Endothelial cell of umbilical vein (primary cell): ENCODE results near the gene TNS1. TPM values are rescaled to one million over a fixed set of nuclear protein-coding genes. Genes with fewer than 3 reads are reported as not detected.

Experiments used
- BruUV-seq: library from RNA; stranded (reverse); fragments of 400-500 nt; replicated peaks from 2 replicates; lab custom pipeline; 2021; lab: Mats Ljungman, UMichigan
- CTCF ChIA-PET: fragments of 300-600, 350-600 bp; sonication (Branson Sonifier 250); formaldehyde crosslinking; loops from one replicate; lab custom pipeline; 2021; ENCODE audit warnings: antibody characterized with exemption, inconsistent platforms; lab: Charles Lee
- POLR2A ChIA-PET: fragments of 300-600, 350-600 bp; sonication (Branson Sonifier 250); formaldehyde crosslinking; loops from one replicate; lab custom pipeline; 2021; ENCODE audit warnings: antibody characterized with exemption, inconsistent platforms; lab: Charles Lee
- DNase-seq: peaks from one replicate; pipeline ENCODE4 v3.0.0-alpha.2; 2011; ENCODE audit warnings: low read depth, low spot score
- FAIRE-seq: peaks from 2 replicates; lab custom pipeline; 2011; peaks lifted over from hg19 to GRCh38; lab: Jason Lieb, UNC
- H2AFZ ChIP-seq: 2 replicates; pipeline ENCODE4 v1.6.0; 2012; ENCODE audit warnings: low read depth, low read length, control low read depth, inconsistent platforms
- H3K27ac ChIP-seq: 2 replicates; pipeline ENCODE4 v1.5.1; 2011; ENCODE audit warnings: low read depth, mild to moderate bottlenecking, control low read depth, low read length, moderate library complexity; ENCODE audit not compliant: insufficient read depth
- H3K27me3 ChIP-seq, 2 experiments: 2 replicates each; pipeline versions ENCODE4 v1.6.0 to v1.6.1; 2011; ENCODE audit warnings: low read length in 2 of 2, mixed read lengths in 1 of 2; ENCODE audit not compliant: control insufficient read depth in 2 of 2, insufficient read depth in 2 of 2
- H3K36me3 ChIP-seq, 2 experiments: 2 replicates in 1 of 2; 3 replicates in 1 of 2; pipeline ENCODE4 v1.5.1; 2011; ENCODE audit warnings: low read length in 2 of 2, mild to moderate bottlenecking in 1 of 2, moderate library complexity in 1 of 2; ENCODE audit not compliant: control insufficient read depth in 2 of 2, insufficient read depth in 2 of 2; ENCODE audit errors: extremely low read depth in 1 of 2
- H3K4me1 ChIP-seq: 3 replicates; pipeline ENCODE4 v1.5.1; 2011; ENCODE audit warnings: mild to moderate bottlenecking, low read length; ENCODE audit not compliant: control insufficient read depth, insufficient read depth; ENCODE audit errors: extremely low read depth
- H3K4me2 ChIP-seq: 2 replicates; pipeline ENCODE4 v1.6.1; 2011; ENCODE audit warnings: low read length, control low read depth, mixed read lengths; ENCODE audit not compliant: insufficient read depth
- H3K4me3 ChIP-seq, 3 experiments: fragments of 200-600 bp in 1 of 3; sonication (generic), shearing (Covaris generic) in 1 of 3; replicated peaks in 1 of 3; 2 replicates each; pipeline ENCODE4 v1.5.1; 2011 to 2016; ENCODE audit warnings: control low read depth in 3 of 3, low read length in 3 of 3, mild to moderate bottlenecking in 2 of 3, inconsistent platforms in 1 of 3, low read depth in 1 of 3, moderate library complexity in 1 of 3; ENCODE audit not compliant: insufficient read depth in 1 of 3
- H3K79me2 ChIP-seq: 2 replicates; pipeline ENCODE4 v1.6.0; 2012; ENCODE audit warnings: low read length, inconsistent platforms; ENCODE audit not compliant: control insufficient read depth, insufficient read depth
- H3K9ac ChIP-seq: replicated peaks from 2 replicates; pipeline ENCODE3; 2011; ENCODE audit warnings: low read length, control low read depth; ENCODE audit not compliant: insufficient read depth; ENCODE audit errors: extremely low read depth
- H3K9me1 ChIP-seq: replicated peaks from 3 replicates; pipeline ENCODE4 v1.6.0; 2011; ENCODE audit warnings: mild to moderate bottlenecking, low read length; ENCODE audit not compliant: control insufficient read depth, insufficient read depth; ENCODE audit errors: extremely low read depth
- H3K9me3 ChIP-seq: replicated peaks from 2 replicates; pipeline ENCODE4 v1.5.1; 2012; ENCODE audit warnings: low read length, inconsistent platforms; ENCODE audit not compliant: control insufficient read depth, insufficient read depth
- H4K20me1 ChIP-seq: replicated peaks from 2 replicates; pipeline ENCODE3; 2011; ENCODE audit warnings: mild to moderate bottlenecking, low read length; ENCODE audit not compliant: control insufficient read depth, insufficient read depth; ENCODE audit errors: extremely low read depth
- EZH2 ChIP-seq: IDR thresholded peaks from 2 replicates; pipeline ENCODE4 v1.6.1; 2012; ENCODE audit warnings: borderline replicate concordance, low read depth, mild to moderate bottlenecking, moderate library complexity, low read length, inconsistent platforms; ENCODE audit not compliant: severe bottlenecking
- FOS ChIP-seq: IDR thresholded peaks from 2 replicates; pipeline ENCODE4 v1.6.1; 2011; ENCODE audit warnings: mild to moderate bottlenecking, low read length, moderate library complexity, borderline replicate concordance; ENCODE audit not compliant: insufficient read depth
- GATA2 ChIP-seq: IDR thresholded peaks from 2 replicates; pipeline ENCODE4 v1.7.0; 2011; ENCODE audit warnings: low read depth, mild to moderate bottlenecking, moderate library complexity, mixed read lengths, low read length; ENCODE audit not compliant: insufficient read length, insufficient read depth
- JUN ChIP-seq: IDR thresholded peaks from 2 replicates; pipeline ENCODE4 v1.6.1; 2011; ENCODE audit warnings: borderline replicate concordance, low read depth; ENCODE audit not compliant: insufficient read length, insufficient read depth
- MYC ChIP-seq: IDR thresholded peaks from one replicate; pipeline ENCODE4 v1.6.1; 2011; ENCODE audit warnings: mild to moderate bottlenecking, low read depth, low read length
- POLR2A ChIP-seq: IDR thresholded peaks from 2 replicates; pipeline ENCODE4 v1.6.1; 2012; ENCODE audit warnings: low read depth, mild to moderate bottlenecking, control low read depth, low read length
- POLR2AphosphoS5 ChIP-seq: IDR thresholded peaks from 2 replicates; pipeline ENCODE4 v1.6.1; 2012; ENCODE audit warnings: low read depth, mild to moderate bottlenecking, control low read depth, low read length, moderate library complexity; ENCODE audit not compliant: insufficient read depth
- dilution Hi-C: fragments of 300-500 bp; cut with MboI; formaldehyde crosslinking; loops from one replicate; pipeline ENCODE4 v1.15.0; 2019; ENCODE audit warnings: low sequenced_read_pairs; ENCODE audit not compliant: extremely low pct_ligation_motif_present
- intact Hi-C: fragments of 100-400 bp; cut with micrococcal nuclease; formaldehyde crosslinking; loops from one replicate; pipeline ENCODE4 v1.10.0; 2022
- polyA plus RNA-seq, 4 experiments: library from polyadenylated mRNA; depleted of rRNA in 3 of 4; stranded (reverse) in 3 of 4; unstranded in 1 of 4; fragments of >200 nt; gene quantifications; 2 replicates each; pipeline versions ENCODE4 v1.2.1 to v1.2.3, GENCODE V29; 2011 to 2012; ENCODE audit warnings: missing spikeins in 1 of 4
- total RNA-seq: library from RNA; stranded (reverse); gene quantifications from 2 replicates; pipeline ENCODE4 v1.2.3, GENCODE V29; 2021
- TF ChIP-seq, protein P1 (sequence below), 2 donors: IDR thresholded peaks; 1 replicate in 1 of 2; 2 replicates in 1 of 2; pipeline ENCODE4 v1.5.1; 2011; ENCODE audit warnings: low read length in 2 of 2, mild to moderate bottlenecking in 2 of 2, moderate library complexity in 2 of 2, control low read depth in 1 of 2, inconsistent platforms in 1 of 2, low read depth in 1 of 2; ENCODE audit not compliant: insufficient read depth in 1 of 2; ENCODE audit errors: extremely low read depth in 1 of 2
- TF ChIP-seq, protein P2 (sequence below): IDR thresholded peaks from 2 replicates; pipeline ENCODE4 v1.6.1; 2011; ENCODE audit not compliant: insufficient read depth, insufficient read length

Gene TNS1
- total and polyA plus RNA-seq, 2 donors (not counting 3 experiments of a cell fraction or from before 2014, with no cell fraction given), result 11.0 to 52.1 TPM

DNA sequence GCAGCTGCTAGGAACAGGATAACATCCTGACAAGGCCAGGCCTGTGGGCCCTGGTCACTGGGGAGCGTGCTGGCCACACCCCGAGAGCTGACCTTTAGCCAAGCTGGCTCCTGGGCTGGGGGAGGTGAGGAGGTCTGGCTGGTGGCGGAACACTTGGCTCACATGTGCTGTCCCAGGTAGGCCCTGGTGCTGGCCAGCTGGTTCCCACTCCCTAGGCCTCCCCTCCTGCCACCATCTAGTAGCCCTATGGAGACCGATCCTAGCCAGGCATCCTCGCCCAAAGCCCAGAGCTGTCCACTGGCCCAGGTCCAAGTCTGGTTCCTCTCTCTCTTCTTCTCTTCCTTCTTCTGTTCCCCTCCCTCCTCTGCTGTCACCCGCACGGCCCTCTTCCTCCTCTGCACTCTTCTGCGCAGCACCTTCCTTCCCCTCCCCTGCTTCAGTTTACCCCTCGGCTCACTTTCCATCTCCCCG is 52.4 kb downstream of the TNS1 start:
- Histone ChIP-seq H3K9me3 (no peaks in the 10 kb centered on the region), H4K20me1 (no peaks in the 10 kb centered on the region), H3K36me3 (no peaks in the 10 kb centered on the region), H3K4me1 (no peaks in the 10 kb centered on the region), H2AFZ (no peak overlapping the region), H3K9ac (no peak overlapping the region), H3K27me3 (no peaks in the 10 kb centered on the region), H3K27ac (no peak overlapping the region), H3K9me1 (no peaks in the 10 kb centered on the region), H3K4me2 (no peak overlapping the region), H3K79me2 (no peaks in the 10 kb centered on the region), H3K4me3 (no peak overlapping the region)
- no peak for DNase-seq
- dilution Hi-C loops, result no loop called here
- no TSS peak for BruUV-seq
- intact Hi-C loops, result no loop called here
- TF ChIP-seq POLR2AphosphoS5 (no peak), JUN (no peak), POLR2A (no peak), MYC (no peak), EZH2 (no peak), FOS (no peak), GATA2 (no peak)
- TF ChIP-seq, protein P1, sequence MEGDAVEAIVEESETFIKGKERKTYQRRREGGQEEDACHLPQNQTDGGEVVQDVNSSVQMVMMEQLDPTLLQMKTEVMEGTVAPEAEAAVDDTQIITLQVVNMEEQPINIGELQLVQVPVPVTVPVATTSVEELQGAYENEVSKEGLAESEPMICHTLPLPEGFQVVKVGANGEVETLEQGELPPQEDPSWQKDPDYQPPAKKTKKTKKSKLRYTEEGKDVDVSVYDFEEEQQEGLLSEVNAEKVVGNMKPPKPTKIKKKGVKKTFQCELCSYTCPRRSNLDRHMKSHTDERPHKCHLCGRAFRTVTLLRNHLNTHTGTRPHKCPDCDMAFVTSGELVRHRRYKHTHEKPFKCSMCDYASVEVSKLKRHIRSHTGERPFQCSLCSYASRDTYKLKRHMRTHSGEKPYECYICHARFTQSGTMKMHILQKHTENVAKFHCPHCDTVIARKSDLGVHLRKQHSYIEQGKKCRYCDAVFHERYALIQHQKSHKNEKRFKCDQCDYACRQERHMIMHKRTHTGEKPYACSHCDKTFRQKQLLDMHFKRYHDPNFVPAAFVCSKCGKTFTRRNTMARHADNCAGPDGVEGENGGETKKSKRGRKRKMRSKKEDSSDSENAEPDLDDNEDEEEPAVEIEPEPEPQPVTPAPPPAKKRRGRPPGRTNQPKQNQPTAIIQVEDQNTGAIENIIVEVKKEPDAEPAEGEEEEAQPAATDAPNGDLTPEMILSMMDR (IDR thresholded peaks at IDR 0.05; ENCODE audit: extremely low read depth in 1 of 2, insufficient read depth in 1 of 2, low read depth in 1 of 2, low read length in 2 of 2), result no peak
- TF ChIP-seq, protein P2, sequence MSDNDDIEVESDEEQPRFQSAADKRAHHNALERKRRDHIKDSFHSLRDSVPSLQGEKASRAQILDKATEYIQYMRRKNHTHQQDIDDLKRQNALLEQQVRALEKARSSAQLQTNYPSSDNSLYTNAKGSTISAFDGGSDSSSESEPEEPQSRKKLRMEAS, result no peak
- CTCF ChIA-PET, result interaction anchor here (0.9 to 1.6 kb wide), 3 partner anchors 8 to 43 kb away, joined by 3 to 4 read pairs (median 3); no protein-coding TSS in a partner anchor
- POLR2A ChIA-PET, result no interaction called here
- FAIRE-seq, result no peak
